ENCODE data around the gene FUT9. TPM values are rescaled to one million over a fixed set of nuclear protein-coding genes. Genes with fewer than 3 reads are reported as not detected.

Gene FUT9
- total RNA-seq, 1 experiment from 2014 or later, result not detected

GRCh38 chr6:96164802-96165201, 149.0 kb downstream of the FUT9 start:
- Histone ChIP-seq H3K36me3 (ENCODE audit: control insufficient read depth, insufficient read depth, low read length) (no peaks in the 10 kb centered on the region), H3K27me3 (ENCODE audit: control insufficient read depth, insufficient read depth, low read length) (no peaks in the 10 kb centered on the region), H3K4me3 (ENCODE audit: low read depth in 2 of 2, low read length in 2 of 2) (no peak overlapping the region), H3K27ac (ENCODE audit: low read length) (no peak overlapping the region), H3K9me3 (ENCODE audit: control insufficient read depth, insufficient read depth, low read depth, low read length) (no peaks in the 10 kb centered on the region), H3K4me1 (ENCODE audit: control insufficient read depth, insufficient read depth, low read length) (no peaks in the 10 kb centered on the region)
- DNase-seq (ENCODE audit: low read depth, low spot score), result no peak
- ATAC-seq, result no peak
- BruUV-seq (replicated peaks), result no TSS peak
- TF ChIP-seq, protein P1, sequence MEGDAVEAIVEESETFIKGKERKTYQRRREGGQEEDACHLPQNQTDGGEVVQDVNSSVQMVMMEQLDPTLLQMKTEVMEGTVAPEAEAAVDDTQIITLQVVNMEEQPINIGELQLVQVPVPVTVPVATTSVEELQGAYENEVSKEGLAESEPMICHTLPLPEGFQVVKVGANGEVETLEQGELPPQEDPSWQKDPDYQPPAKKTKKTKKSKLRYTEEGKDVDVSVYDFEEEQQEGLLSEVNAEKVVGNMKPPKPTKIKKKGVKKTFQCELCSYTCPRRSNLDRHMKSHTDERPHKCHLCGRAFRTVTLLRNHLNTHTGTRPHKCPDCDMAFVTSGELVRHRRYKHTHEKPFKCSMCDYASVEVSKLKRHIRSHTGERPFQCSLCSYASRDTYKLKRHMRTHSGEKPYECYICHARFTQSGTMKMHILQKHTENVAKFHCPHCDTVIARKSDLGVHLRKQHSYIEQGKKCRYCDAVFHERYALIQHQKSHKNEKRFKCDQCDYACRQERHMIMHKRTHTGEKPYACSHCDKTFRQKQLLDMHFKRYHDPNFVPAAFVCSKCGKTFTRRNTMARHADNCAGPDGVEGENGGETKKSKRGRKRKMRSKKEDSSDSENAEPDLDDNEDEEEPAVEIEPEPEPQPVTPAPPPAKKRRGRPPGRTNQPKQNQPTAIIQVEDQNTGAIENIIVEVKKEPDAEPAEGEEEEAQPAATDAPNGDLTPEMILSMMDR (IDR thresholded peaks at IDR 0.05), result no peak
- TF ChIP-seq, protein P2, sequence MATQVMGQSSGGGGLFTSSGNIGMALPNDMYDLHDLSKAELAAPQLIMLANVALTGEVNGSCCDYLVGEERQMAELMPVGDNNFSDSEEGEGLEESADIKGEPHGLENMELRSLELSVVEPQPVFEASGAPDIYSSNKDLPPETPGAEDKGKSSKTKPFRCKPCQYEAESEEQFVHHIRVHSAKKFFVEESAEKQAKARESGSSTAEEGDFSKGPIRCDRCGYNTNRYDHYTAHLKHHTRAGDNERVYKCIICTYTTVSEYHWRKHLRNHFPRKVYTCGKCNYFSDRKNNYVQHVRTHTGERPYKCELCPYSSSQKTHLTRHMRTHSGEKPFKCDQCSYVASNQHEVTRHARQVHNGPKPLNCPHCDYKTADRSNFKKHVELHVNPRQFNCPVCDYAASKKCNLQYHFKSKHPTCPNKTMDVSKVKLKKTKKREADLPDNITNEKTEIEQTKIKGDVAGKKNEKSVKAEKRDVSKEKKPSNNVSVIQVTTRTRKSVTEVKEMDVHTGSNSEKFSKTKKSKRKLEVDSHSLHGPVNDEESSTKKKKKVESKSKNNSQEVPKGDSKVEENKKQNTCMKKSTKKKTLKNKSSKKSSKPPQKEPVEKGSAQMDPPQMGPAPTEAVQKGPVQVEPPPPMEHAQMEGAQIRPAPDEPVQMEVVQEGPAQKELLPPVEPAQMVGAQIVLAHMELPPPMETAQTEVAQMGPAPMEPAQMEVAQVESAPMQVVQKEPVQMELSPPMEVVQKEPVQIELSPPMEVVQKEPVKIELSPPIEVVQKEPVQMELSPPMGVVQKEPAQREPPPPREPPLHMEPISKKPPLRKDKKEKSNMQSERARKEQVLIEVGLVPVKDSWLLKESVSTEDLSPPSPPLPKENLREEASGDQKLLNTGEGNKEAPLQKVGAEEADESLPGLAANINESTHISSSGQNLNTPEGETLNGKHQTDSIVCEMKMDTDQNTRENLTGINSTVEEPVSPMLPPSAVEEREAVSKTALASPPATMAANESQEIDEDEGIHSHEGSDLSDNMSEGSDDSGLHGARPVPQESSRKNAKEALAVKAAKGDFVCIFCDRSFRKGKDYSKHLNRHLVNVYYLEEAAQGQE (IDR thresholded peaks at IDR 0.05; ENCODE audit: insufficient read depth in 1 of 2, low read depth in 2 of 2, low read length in 1 of 2), result no peak
- TF ChIP-seq POLR2AphosphoS5 (IDR thresholded peaks at IDR 0.05; ENCODE audit: low read depth, low read length) (no peak), SIN3A (IDR thresholded peaks at IDR 0.05; ENCODE audit: borderline replicate concordance, insufficient read depth, low read depth, low read length) (no peak), TCF7L2 (IDR thresholded peaks at IDR 0.05; ENCODE audit: low read depth, low read length) (no peak)
- intact Hi-C loops (cut with micrococcal nuclease; ENCODE audit: unreplicated experiment) (no loop called here), in situ Hi-C loops (cut with HindIII; ENCODE audit: low pct_unique_long_range_greater_than_20kb, low sequenced_read_pairs) (no loop called here)
- POLR2A ChIA-PET, result no interaction called here
- CTCF ChIA-PET, result no interaction called here

DNA sequence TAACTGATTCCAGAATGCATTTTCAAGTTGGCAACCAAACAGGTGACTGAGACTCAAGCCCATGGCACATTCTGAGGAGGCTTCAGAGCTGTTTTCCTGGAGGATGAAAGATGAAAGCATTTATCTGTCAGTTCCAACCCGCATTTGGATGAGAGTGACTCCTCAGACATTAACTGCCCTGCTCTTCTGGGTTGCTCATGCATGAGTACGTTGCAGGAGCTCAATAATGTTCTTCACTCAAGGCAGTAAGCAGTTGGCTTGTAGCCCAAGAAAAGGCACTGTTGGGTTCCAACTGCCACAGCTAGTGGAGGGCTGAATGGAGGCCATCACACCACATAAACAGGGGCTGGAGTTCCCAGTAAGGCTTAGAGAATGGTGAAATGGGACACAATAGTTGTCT, 155.3 kb downstream of the FUT9 start:
- POLR2A ChIA-PET, result interaction anchor here (0.7 kb wide), 1 partner anchor 267 kb away, joined by 6 read pairs; no protein-coding TSS in a partner anchor
- no peak for DNase-seq (ENCODE audit: low read depth, low spot score)
- no peak for ATAC-seq
- Histone ChIP-seq H3K36me3 (ENCODE audit: control insufficient read depth, insufficient read depth, low read length) (no peaks in the 10 kb centered on the region), H3K4me1 (ENCODE audit: control insufficient read depth, insufficient read depth, low read length) (no peaks in the 10 kb centered on the region), H3K9me3 (ENCODE audit: control insufficient read depth, insufficient read depth, low read depth, low read length) (no peaks in the 10 kb centered on the region), H3K27ac (ENCODE audit: low read length) (no peak overlapping the region), H3K27me3 (ENCODE audit: control insufficient read depth, insufficient read depth, low read length) (no peaks in the 10 kb centered on the region), H3K4me3 (ENCODE audit: low read depth in 2 of 2, low read length in 2 of 2) (no peak overlapping the region)
- no TSS peak for BruUV-seq (replicated peaks)
- TF ChIP-seq, protein P1 (IDR thresholded peaks at IDR 0.05), result no peak
- TF ChIP-seq SIN3A (IDR thresholded peaks at IDR 0.05; ENCODE audit: borderline replicate concordance, insufficient read depth, low read depth, low read length) (no peak), TCF7L2 (IDR thresholded peaks at IDR 0.05; ENCODE audit: low read depth, low read length) (no peak), POLR2AphosphoS5 (IDR thresholded peaks at IDR 0.05; ENCODE audit: low read depth, low read length) (no peak)
- TF ChIP-seq, protein P2 (IDR thresholded peaks at IDR 0.05; ENCODE audit: insufficient read depth in 1 of 2, low read depth in 2 of 2, low read length in 1 of 2), result no peak
- CTCF ChIA-PET, result no interaction called here
- intact Hi-C loops (cut with micrococcal nuclease; ENCODE audit: unreplicated experiment), result no loop called here
- in situ Hi-C loops (cut with HindIII; ENCODE audit: low pct_unique_long_range_greater_than_20kb, low sequenced_read_pairs), result no loop called here

Data from Panc1 (cell line).